ENCODE results near the gene XPA.

Gene XPA

DNA sequence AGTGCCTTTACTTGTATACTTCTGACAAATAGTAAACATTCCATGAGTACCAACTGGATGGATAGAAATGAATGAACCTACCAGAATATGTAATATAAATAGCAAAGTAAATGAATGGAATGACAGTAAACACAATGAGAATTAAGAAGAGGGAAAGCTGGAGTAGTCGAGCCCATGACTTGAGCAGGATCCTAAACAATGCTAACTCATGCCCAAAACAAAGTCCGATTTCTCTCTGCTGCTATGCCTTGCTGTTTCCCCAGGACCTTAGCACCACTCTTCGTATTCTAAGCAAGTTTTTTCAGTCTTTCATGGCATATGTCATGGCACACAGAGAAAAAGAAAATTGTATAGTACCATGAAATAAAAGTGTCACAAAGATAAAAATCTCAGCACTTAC lies 1.8 kb downstream of the XPA start:
- H3K4me3 ChIP-seq (ENCODE audit: insufficient read depth, low read length, poor library complexity, severe bottlenecking), result no peak overlapping the region
- TF ChIP-seq, protein P1, sequence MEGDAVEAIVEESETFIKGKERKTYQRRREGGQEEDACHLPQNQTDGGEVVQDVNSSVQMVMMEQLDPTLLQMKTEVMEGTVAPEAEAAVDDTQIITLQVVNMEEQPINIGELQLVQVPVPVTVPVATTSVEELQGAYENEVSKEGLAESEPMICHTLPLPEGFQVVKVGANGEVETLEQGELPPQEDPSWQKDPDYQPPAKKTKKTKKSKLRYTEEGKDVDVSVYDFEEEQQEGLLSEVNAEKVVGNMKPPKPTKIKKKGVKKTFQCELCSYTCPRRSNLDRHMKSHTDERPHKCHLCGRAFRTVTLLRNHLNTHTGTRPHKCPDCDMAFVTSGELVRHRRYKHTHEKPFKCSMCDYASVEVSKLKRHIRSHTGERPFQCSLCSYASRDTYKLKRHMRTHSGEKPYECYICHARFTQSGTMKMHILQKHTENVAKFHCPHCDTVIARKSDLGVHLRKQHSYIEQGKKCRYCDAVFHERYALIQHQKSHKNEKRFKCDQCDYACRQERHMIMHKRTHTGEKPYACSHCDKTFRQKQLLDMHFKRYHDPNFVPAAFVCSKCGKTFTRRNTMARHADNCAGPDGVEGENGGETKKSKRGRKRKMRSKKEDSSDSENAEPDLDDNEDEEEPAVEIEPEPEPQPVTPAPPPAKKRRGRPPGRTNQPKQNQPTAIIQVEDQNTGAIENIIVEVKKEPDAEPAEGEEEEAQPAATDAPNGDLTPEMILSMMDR (IDR thresholded peaks at IDR 0.05; ENCODE audit: insufficient read depth, low read length, poor library complexity, severe bottlenecking), result no peak
- TF ChIP-seq EZH2phosphoT487 (conservative IDR thresholded peaks at IDR 0.05; ENCODE audit: low read length), result no peak
- H2AFZ ChIP-seq (ENCODE audit: low read depth, low read length, severe bottlenecking), result no peak overlapping the region
- peaks cover 37% of the 10 kb centered on the region for H3K79me2 ChIP-seq (ENCODE audit: insufficient read depth, low read length)
- H3K9ac ChIP-seq (ENCODE audit: low read length), result peak overlapping the region; percentile 80
- no peaks in the 10 kb centered on the region for H4K20me1 ChIP-seq (ENCODE audit: low read depth, low read length)
- no peak overlapping the region for H3K27ac ChIP-seq (ENCODE audit: low read depth, low read length)
- H3K9me3 ChIP-seq (ENCODE audit: insufficient read depth, low read length), result no peaks in the 10 kb centered on the region
- H3K36me3 ChIP-seq (ENCODE audit: low read length), result no peaks in the 10 kb centered on the region
- H3K27me3 ChIP-seq (ENCODE audit: low read length), result no peaks in the 10 kb centered on the region
- H3F3A ChIP-seq (ENCODE audit: insufficient read depth), result no peaks in the 10 kb centered on the region
- no peaks in the 10 kb centered on the region for H3K9me2 ChIP-seq (replicated peaks; ENCODE audit: insufficient read depth, low read length)
- peak overlapping the region; percentile 73 for H3K4me2 ChIP-seq (ENCODE audit: low read depth, low read length, poor library complexity, severe bottlenecking)

DNA sequence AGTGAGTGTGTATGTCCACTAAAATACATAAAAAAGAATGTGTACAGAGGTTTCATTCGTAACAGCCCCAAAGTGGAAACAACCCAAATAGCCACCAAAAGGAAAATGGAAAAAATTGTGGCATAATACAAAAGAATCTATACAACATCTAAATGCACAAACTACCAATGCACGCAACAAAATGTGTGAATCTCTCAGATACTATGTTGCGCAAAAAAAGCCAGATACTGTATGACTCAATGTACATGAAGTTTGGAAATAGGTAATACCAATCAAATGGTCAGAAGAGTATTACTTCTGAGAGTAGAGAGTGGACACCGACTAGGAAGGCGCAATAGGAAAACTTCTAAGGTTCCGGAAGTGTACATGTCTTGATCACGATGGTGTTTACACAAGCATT lies 2.4 kb downstream of the XPA start:
- no peak overlapping the region for H3K9ac ChIP-seq (ENCODE audit: low read length)
- H3K36me3 ChIP-seq (ENCODE audit: low read length), result no peaks in the 10 kb centered on the region
- peak overlapping the region; percentile 73 for H3K4me2 ChIP-seq (ENCODE audit: low read depth, low read length, poor library complexity, severe bottlenecking)
- H2AFZ ChIP-seq (ENCODE audit: low read depth, low read length, severe bottlenecking), result no peak overlapping the region
- H3K27ac ChIP-seq (ENCODE audit: low read depth, low read length), result no peak overlapping the region
- TF ChIP-seq, protein P1 (IDR thresholded peaks at IDR 0.05; ENCODE audit: insufficient read depth, low read length, poor library complexity, severe bottlenecking), result no peak
- TF ChIP-seq EZH2phosphoT487 (conservative IDR thresholded peaks at IDR 0.05; ENCODE audit: low read length), result no peak
- H4K20me1 ChIP-seq (ENCODE audit: low read depth, low read length), result no peaks in the 10 kb centered on the region
- no peaks in the 10 kb centered on the region for H3K9me3 ChIP-seq (ENCODE audit: insufficient read depth, low read length)
- no peak overlapping the region for H3K4me3 ChIP-seq (ENCODE audit: insufficient read depth, low read length, poor library complexity, severe bottlenecking)
- H3K79me2 ChIP-seq (ENCODE audit: insufficient read depth, low read length), result peaks cover 37% of the 10 kb centered on the region
- H3K27me3 ChIP-seq (ENCODE audit: low read length), result no peaks in the 10 kb centered on the region
- peaks cover 3% of the 10 kb centered on the region; the same call in 1 of the 2 replicates for H3F3A ChIP-seq (ENCODE audit: insufficient read depth)
- H3K9me2 ChIP-seq (replicated peaks; ENCODE audit: insufficient read depth, low read length), result no peaks in the 10 kb centered on the region

DNA sequence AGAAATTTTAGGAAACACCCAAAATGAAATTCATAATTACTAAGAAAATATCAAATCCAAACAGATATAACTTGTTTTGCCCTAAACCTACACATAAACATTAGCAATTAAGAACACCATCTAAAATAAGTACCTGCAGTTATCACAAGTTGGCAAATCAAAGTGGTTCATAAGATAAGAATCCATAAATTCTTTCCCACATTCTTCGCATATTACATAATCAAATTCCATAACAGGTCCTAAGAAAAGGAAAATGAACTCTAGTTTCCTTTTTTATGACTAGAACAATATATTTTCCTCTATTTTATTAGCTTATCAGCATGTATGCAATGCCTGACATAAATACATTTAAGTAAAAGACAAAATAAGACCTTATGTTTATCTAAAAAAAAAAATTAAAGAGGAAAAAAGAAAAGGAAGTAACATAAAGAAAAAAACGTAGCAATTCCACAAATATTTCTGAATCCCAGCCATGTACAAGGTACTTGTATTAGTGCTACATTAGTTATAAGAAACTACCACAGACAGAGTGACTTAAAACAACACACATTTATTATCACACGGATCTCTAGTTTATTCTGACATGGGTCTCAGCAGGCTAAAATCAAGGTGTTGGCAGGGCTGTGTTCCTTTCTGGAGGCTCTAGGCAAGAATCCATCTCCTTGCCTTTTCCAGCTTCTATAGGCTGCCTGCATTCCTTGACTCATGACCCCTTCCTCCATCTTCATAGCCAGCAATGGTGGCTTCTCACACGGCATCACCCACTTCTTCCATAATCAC lies 7.5 kb downstream of the XPA start:
- TF ChIP-seq, protein P1 (IDR thresholded peaks at IDR 0.05; ENCODE audit: insufficient read depth, low read length, poor library complexity, severe bottlenecking), result no peak
- no peak for TF ChIP-seq EZH2phosphoT487 (conservative IDR thresholded peaks at IDR 0.05; ENCODE audit: low read length)
- Histone ChIP-seq H3K27ac (ENCODE audit: low read depth, low read length) (no peak overlapping the region), H3K79me2 (ENCODE audit: insufficient read depth, low read length) (peaks cover 14% of the 10 kb centered on the region), H3K36me3 (ENCODE audit: low read length) (peaks cover 13% of the 10 kb centered on the region; the same call in 1 of the 2 replicates), H4K20me1 (ENCODE audit: low read depth, low read length) (no peaks in the 10 kb centered on the region), H3K27me3 (ENCODE audit: low read length) (no peaks in the 10 kb centered on the region), H3K9me2 (replicated peaks; ENCODE audit: insufficient read depth, low read length) (no peaks in the 10 kb centered on the region), H3K9ac (ENCODE audit: low read length) (no peak overlapping the region), H3F3A (ENCODE audit: insufficient read depth) (peaks cover 10% of the 10 kb centered on the region; the same call in 1 of the 2 replicates), H2AFZ (ENCODE audit: low read depth, low read length, severe bottlenecking) (no peak overlapping the region), H3K4me3 (ENCODE audit: insufficient read depth, low read length, poor library complexity, severe bottlenecking) (no peak overlapping the region), H3K4me2 (ENCODE audit: low read depth, low read length, poor library complexity, severe bottlenecking) (no peak overlapping the region), H3K9me3 (ENCODE audit: insufficient read depth, low read length) (no peaks in the 10 kb centered on the region)
